K562 (cell line): ENCODE measurements around the gene LXN. TPM values are rescaled to one million over a fixed set of nuclear protein-coding genes. Genes with fewer than 3 reads are reported as not detected.

ENCODE experiments used
- ATAC-seq: fragments of 200-7000 bp; cut with Tn5 transposase; 3 replicates; pipeline ENCODE4 v1.9.1; 2020; ENCODE audit warnings: moderate library complexity
- BruUV-seq: library from RNA; stranded (reverse); fragments of 400-500 nt; replicated peaks from 2 replicates; lab custom pipeline; 2021; lab: Mats Ljungman, UMichigan
- CTCF ChIA-PET: fragments of 300-600 bp; formaldehyde crosslinking; extraction: SDS; loops from one replicate; lab custom pipeline; 2021; ENCODE audit warnings: low intra/inter-chr PET ratio; lab: Yijun Ruan, JAX
- POLR2A ChIA-PET: fragments of 300-600, 350-650 bp; sonication (Branson Sonifier 250); formaldehyde crosslinking; extraction: SDS; loops from one replicate; lab custom pipeline; 2021; ENCODE audit warnings: antibody characterized with exemption, inconsistent platforms; lab: Yijun Ruan, JAX
- DNase-seq, 4 experiments: peaks; one replicate each; pipeline versions ENCODE4 v3.0.0 to v3.0.0-alpha.2; 2011 to 2018; ENCODE audit warnings: low spot score in 3 of 4, mixed read lengths in 3 of 4; ENCODE audit errors: extremely low read depth in 1 of 4
- FAIRE-seq: peaks from 2 replicates; lab custom pipeline; 2011; peaks lifted over from hg19 to GRCh38; lab: Jason Lieb, UNC
- H2AFZ ChIP-seq: 2 replicates; pipeline ENCODE4 v1.6.0; 2011; ENCODE audit warnings: low read depth, low read length, control low read depth, inconsistent platforms
- H3K27ac ChIP-seq: fragments of 200-600 bp; 3 replicates; pipeline ENCODE4 v1.8.0; 2011; ENCODE audit warnings: low read depth, mild to moderate bottlenecking, control low read depth, inconsistent platforms, low read length, moderate library complexity, mixed read lengths; ENCODE audit errors: extremely low read depth
- H3K27me3 ChIP-seq, 2 experiments: fragments of 300-600 bp in 1 of 2; 2 replicates in 1 of 2; 3 replicates in 1 of 2; pipeline versions ENCODE4 v1.6.0 to v1.8.0; 2011; ENCODE audit warnings: inconsistent platforms in 2 of 2, low read length in 2 of 2, mild to moderate bottlenecking in 1 of 2, mixed read lengths in 1 of 2, moderate library complexity in 1 of 2; ENCODE audit not compliant: control insufficient read depth in 2 of 2, insufficient read depth in 2 of 2
- H3K36me3 ChIP-seq: fragments of 300-600 bp; 3 replicates; pipeline ENCODE4 v1.8.0; 2011; ENCODE audit warnings: mild to moderate bottlenecking, low read length, inconsistent platforms; ENCODE audit not compliant: control insufficient read depth, insufficient read depth
- H3K4me1 ChIP-seq, 2 experiments: fragments of 200-600 bp in 1 of 2; replicated peaks in 1 of 2; 2 replicates in 1 of 2; 3 replicates in 1 of 2; pipeline versions ENCODE4 v1.5.1 to v1.8.0; 2011; ENCODE audit warnings: inconsistent platforms in 2 of 2, low read length in 2 of 2, mild to moderate bottlenecking in 1 of 2, mixed read lengths in 1 of 2, moderate library complexity in 1 of 2; ENCODE audit not compliant: control insufficient read depth in 2 of 2, insufficient read depth in 2 of 2
- H3K4me2 ChIP-seq: 2 replicates; pipeline ENCODE4 v1.6.1; 2011; ENCODE audit warnings: low read length, control low read depth, inconsistent platforms, mixed read lengths; ENCODE audit not compliant: insufficient read depth
- H3K4me3 ChIP-seq: fragments of 200-600 bp; sonication (generic), shearing (Covaris generic); 2 replicates; pipeline ENCODE4 v1.5.1; 2016; ENCODE audit warnings: control low read depth, inconsistent platforms
- H3K79me2 ChIP-seq: fragments of 200-600 bp; 3 replicates; pipeline ENCODE4 v1.8.0; 2011; ENCODE audit warnings: low read length, inconsistent platforms; ENCODE audit not compliant: control insufficient read depth, insufficient read depth
- H3K9ac ChIP-seq, 2 experiments: 2 replicates each; pipeline versions ENCODE4 v1.6.0 to v1.6.1; 2011; ENCODE audit warnings: low read depth in 2 of 2, low read length in 2 of 2, control low read depth in 1 of 2, inconsistent platforms in 1 of 2, mild to moderate bottlenecking in 1 of 2, mixed read lengths in 1 of 2; ENCODE audit not compliant: insufficient read depth in 1 of 2
- H3K9me1 ChIP-seq: one replicate; pipeline ENCODE4 v1.6.0; 2011; ENCODE audit warnings: inconsistent platforms, mild to moderate bottlenecking, low read length, moderate library complexity; ENCODE audit not compliant: control insufficient read depth, insufficient read depth
- H3K9me3 ChIP-seq: replicated peaks from 2 replicates; pipeline ENCODE4 v1.5.1; 2011; ENCODE audit warnings: low read depth, low read length, inconsistent platforms; ENCODE audit not compliant: control insufficient read depth, insufficient read depth
- H4K20me1 ChIP-seq: replicated peaks from 2 replicates; pipeline ENCODE4 v1.6.1; 2011; ENCODE audit warnings: low read length, inconsistent platforms, mixed read lengths; ENCODE audit not compliant: control insufficient read depth, insufficient read depth
- C11orf30 ChIP-seq: fragments of 450-650 bp; IDR thresholded peaks from 2 replicates; pipeline ENCODE4 v1.6.1; 2016; ENCODE audit warnings: low read depth, mild to moderate bottlenecking
- MAFF ChIP-seq: IDR thresholded peaks from 2 replicates; pipeline ENCODE4 v1.6.1; 2012; ENCODE audit warnings: low read length, improper control_type of control experiment
- MAFG ChIP-seq: fragments of 450-650 bp; conservative IDR thresholded peaks from 2 replicates; pipeline ENCODE4 v1.6.1; 2016; ENCODE audit warnings: missing genetic modification characterization, missing compliant biosample characterization
- MAFK ChIP-seq: IDR thresholded peaks from 2 replicates; pipeline ENCODE4 v1.6.1; 2011; ENCODE audit warnings: low read length, improper control_type of control experiment
- SAFB2 ChIP-seq: fragments of 200-400 bp; formaldehyde crosslinking; IDR thresholded peaks from 2 replicates; pipeline ENCODE4 v1.6.1; 2018; ENCODE audit warnings: borderline replicate concordance, low read length, low read depth, moderate library complexity; ENCODE audit not compliant: severe bottlenecking
- SMARCC2 ChIP-seq: fragments of 450-650 bp; IDR thresholded peaks from 2 replicates; pipeline ENCODE4 v1.6.1; 2017; ENCODE audit warnings: antibody characterized with exemption, moderate library complexity, mild to moderate bottlenecking, low read depth
- SRF ChIP-seq, 2 experiments: fragments of 250-450, 450-650 bp in 1 of 2; sonication (Bioruptor Pico) in 1 of 2; sonication (generic) in 1 of 2; formaldehyde crosslinking; IDR thresholded peaks; 2 replicates each; pipeline versions ENCODE4 v1.5.0 to v1.5.1; 2020 to 2022; ENCODE audit warnings: mild to moderate bottlenecking in 1 of 2, missing genetic modification reagents in 1 of 2
- ZNF316 ChIP-seq: fragments of 450-650 bp; IDR thresholded peaks from 2 replicates; pipeline ENCODE4 v1.6.1; 2016
- WGBS: fragments of 100-300 bp; shearing (Covaris generic); methylation state at CpG from one replicate; pipeline ENCODE4 v1.1.6; 2016; ENCODE audit warnings: low coverage, mixed read lengths; ENCODE audit not compliant: insufficient coverage; ENCODE audit errors: missing lambda C conversion rate; 5-methylcytosine and 5-hydroxymethylcytosine counted together
- in situ Hi-C: fragments of 300-500 bp; cut with MboI; formaldehyde crosslinking; loops from 4 replicates; pipeline ENCODE4 v1.15.0; 2018; ENCODE audit warnings: inconsistent platforms, mixed read lengths
- intact Hi-C: fragments of 100-400 bp; cut with micrococcal nuclease; formaldehyde crosslinking; loops from 2 replicates; pipeline ENCODE4 v1.14.2; 2022
- polyA plus RNA-seq, 8 experiments: library from polyadenylated mRNA; depleted of rRNA in 4 of 8; stranded (reverse) in 5 of 8; unstranded in 3 of 8; fragments of >200 nt; fragmentation: Nextera tagmentation in 2 of 8; fragmentation: Illumina TruSeq in 1 of 8; extraction: Ambion mirVana in 2 of 8; extraction: Trizol in 1 of 8; gene quantifications; 2 replicates each; pipeline versions ENCODE4 v1.2.1 to v1.2.3, GENCODE V29; 2011 to 2014; ENCODE audit warnings: inconsistent platforms in 1 of 8, missing spikeins in 1 of 8
- total RNA-seq, 7 experiments: library from RNA; depleted of rRNA in 6 of 7; stranded (reverse); fragments of >200 nt in 6 of 7; fragmentation: Illumina TruSeq in 2 of 7; extraction: Trizol in 2 of 7; gene quantifications; 2 replicates each; pipeline versions ENCODE4 v1.2.1 to v1.2.3, GENCODE V29; 2011 to 2021; ENCODE audit warnings: low replicate concordance in 1 of 7

LXN gene
- total and polyA plus RNA-seq, 9 of the 15 experiments (the other 6 are each of a cell fraction or from before 2014, with no cell fraction given) = 0.08 to 0.13 TPM; not detected in 7

GRCh38 chr3:158683230-158683962 is 10.9 kb upstream of the LXN start:
- no peak for ATAC-seq
- in situ Hi-C loops = no loop called here
- Histone ChIP-seq H3K36me3 (peaks cover 73% of the 10 kb centered on the region), H3K9ac (no peak overlapping the region), H3K9me3 (no peaks in the 10 kb centered on the region)
- no TSS peak for BruUV-seq
- TF ChIP-seq SMARCC2 (no peak), SRF (CRISPR knock-in tag; IDR thresholded peaks at IDR 0.05) (no peak), SAFB2 (no peak), MAFG (tag) (peak; percentile 39), MAFF (peak; percentile 77), C11orf30 (peak; percentile 71), MAFK (peak; percentile 71; the same call in 1 of the 2 replicates), ZNF316 (peak; percentile 89)
- TF ChIP-seq, all 486 proteins: peak for 5
- Histone ChIP-seq H3K4me2 (no peak overlapping the region), H3K9me1 (no peaks in the 10 kb centered on the region), H2AFZ (no peak overlapping the region), H3K27me3 (no peaks in the 10 kb centered on the region), H4K20me1 (no peaks in the 10 kb centered on the region), H3K4me3 (no peak overlapping the region), H3K79me2 (peaks cover 23% of the 10 kb centered on the region), H3K27ac (no peak overlapping the region), H3K4me1 (peaks cover 11 to 34% of the 10 kb centered on the region in 2 experiments; a peak in 4 of 5 replicates)
- no peak for DNase-seq
- 89% methylated on average over 5 of the region's 5 CpGs for WGBS
- no peak for FAIRE-seq
- intact Hi-C loops = no loop called here
- CTCF ChIA-PET = no interaction called here
- POLR2A ChIA-PET = no interaction called here
